A204.1 (cell line): ENCODE data around the gene CLN3.
"Not testable (repeated sequence)": the region's sequence is repeated elsewhere in the genome, so short reads cannot be mapped to it uniquely, and the experiment has no call there.

Source experiments
- FAIRE-seq: peaks from 2 replicates; lab custom pipeline; 2012; peaks lifted over from hg19 to GRCh38; lab: Jason Lieb, UNC

Gene CLN3

DNA sequence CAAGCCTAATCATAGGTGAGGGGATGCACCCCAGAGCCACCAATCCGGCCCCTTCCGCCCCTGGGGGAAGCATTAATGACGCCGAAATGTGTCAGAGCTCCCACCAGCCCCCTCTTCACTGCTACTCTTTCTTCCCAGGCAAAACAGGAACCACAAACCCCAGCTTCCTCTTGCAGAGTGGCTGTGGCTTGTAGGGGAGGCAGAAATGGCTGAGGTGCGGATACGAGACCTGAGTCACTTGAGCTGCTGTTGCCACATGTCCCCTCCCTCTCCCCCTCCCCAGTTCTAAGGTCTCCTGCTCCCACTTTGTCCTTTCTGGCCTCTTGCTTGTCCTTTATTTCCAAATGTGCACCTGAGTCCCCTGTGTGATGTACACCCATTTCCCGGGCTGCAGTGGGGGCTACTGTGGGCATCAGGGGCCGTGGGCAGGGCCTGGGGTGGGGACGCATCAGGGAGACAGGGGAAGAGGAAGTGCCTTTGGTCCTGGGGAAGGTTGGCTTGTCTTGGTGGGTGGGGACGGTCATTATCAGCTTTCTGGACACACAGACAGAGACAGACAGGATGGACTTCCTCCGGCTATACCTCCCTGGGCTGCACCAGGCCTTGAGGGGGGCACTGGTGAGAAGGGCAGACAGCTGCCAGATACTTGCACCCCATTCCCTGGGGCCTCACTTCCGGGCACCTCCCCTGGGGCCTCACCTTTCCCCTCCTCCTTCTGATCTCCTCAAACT, 2.4 kb upstream of the CLN3 start, which contains the start of gene APOBR:
Gene APOBR (plus strand): TSS at position 523 of the 731 bp plus-strand sequence. CDS start 39 bp downstream, at position 562.
- FAIRE-seq: no peak

- no peak for FAIRE-seq
Measured at GRCh38 chr16:28492511-28492910, 637 bp upstream of the CLN3 start.

GRCh38 chr16:28491230-28491969, 474 bp downstream of the CLN3 start:
- no peak for FAIRE-seq

- no peak for FAIRE-seq
Measured at GRCh38 chr16:28486266-28486665, 5.6 kb downstream of the CLN3 start.

GRCh38 chr16:28483361-28483760, 8.5 kb downstream of the CLN3 start:
- FAIRE-seq: not testable (repeated sequence)

DNA sequence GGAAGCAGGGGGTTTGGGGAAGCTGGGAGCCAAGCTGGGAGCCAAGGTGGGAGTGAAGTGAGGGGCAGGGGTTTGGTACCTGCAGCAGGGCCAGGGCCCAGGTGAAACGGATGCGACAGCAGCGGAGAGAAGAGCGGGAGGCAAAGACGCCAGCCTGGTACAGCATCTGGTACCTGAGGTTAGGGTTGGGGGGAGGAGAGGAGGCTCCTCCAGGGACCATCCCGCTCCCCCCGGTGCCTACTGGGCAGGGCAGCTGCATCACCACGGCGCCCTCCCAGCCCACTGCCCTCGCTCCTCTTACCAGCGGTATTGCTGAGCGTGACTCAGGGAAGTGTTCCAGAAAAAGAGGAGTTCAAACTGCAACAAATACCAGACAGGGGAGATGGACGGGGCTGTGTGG, 9.8 kb downstream of the CLN3 start:
- FAIRE-seq: no peak

- no peak for FAIRE-seq
Measured at GRCh38 chr16:28478506-28479180, 13.2 kb downstream of the CLN3 start.

- FAIRE-seq: no peak
Measured at GRCh38 chr16:28477311-28477920, 14.5 kb downstream of the CLN3 start.

DNA sequence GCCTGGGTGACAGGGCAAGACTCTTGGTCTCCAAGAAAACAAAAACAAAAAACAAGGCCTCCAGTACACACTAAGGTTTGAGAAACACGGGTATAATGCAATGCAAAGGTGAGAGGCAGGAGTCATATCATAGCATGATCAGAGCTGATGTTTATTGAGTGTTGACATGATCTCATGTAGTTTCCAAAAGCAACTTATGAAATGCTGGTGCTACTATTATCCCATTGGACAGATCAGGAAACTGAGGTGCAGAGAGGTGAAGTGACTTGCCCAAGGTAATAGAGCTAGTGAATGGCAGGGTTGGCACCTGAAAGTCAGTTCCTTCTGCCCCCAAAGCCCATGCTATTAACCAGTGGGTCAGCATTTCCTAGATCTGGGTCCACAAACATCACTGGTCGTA, 16.7 kb downstream of the CLN3 start:
- FAIRE-seq: no peak

- no peak for FAIRE-seq
Measured at GRCh38 chr16:28473714-28474265, 18.1 kb downstream of the CLN3 start.

DNA sequence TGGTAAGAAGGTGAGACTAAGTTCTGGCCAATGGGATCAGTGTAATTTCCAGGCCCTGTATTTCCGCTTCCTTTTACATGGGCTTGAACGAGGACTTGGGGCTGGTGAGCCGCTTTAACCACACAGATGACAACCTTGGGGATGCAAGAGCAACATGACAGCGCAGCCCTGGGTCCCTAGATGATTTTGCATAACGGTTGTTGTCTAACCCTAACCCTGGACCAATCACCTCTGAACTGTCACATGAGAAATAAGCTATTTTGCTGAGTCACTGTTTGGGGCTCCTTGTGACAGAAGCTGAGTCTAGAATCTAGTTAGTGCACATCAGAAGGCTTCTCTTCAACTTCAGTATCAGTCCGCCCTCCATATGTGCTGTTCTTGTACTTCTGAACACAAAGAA, 44.8 kb downstream of the CLN3 start:
- FAIRE-seq: not testable (repeated sequence)

- FAIRE-seq: not testable (repeated sequence)
Measured at GRCh38 chr16:28446388-28446787, 45.5 kb downstream of the CLN3 start.

- not testable (repeated sequence) for FAIRE-seq
Measured at GRCh38 chr16:28443943-28444342, 47.9 kb downstream of the CLN3 start.

GRCh38 chr16:28438899-28439298, 53.0 kb downstream of the CLN3 start:
- not testable (repeated sequence) for FAIRE-seq

DNA sequence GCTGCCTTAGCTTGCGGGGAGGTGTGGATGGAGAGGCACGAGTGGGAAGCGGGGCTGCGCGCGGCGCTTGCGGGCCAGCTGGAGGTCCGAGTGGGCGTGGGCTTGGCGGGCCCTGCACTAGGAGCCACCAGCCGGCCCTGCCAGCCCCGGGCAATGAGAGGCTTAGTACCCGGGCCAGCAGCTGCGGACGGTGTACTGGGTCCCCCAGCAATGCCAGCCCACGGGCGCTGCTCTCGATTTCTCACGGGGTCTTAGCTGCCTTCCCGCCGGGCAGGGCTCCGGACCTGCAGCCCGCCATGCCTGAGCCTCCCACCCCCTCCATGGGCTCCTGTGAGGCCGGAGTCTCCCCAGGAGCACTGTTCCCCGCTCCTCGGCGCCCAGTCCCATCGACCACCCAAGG, 56.5 kb downstream of the CLN3 start:
- not testable (repeated sequence) for FAIRE-seq
